Neural progenitor cell (in vitro differentiated cells): ENCODE results near the gene RGS10.

Experiments used
- CTCF ChIP-seq: fragments of 200-600 bp; sonication (generic); IDR thresholded peaks from 2 replicates; pipeline ENCODE4 v1.5.1; 2017; ENCODE audit warnings: antibody characterized with exemption, mild to moderate bottlenecking
- EZH2 ChIP-seq: fragments of 200-600 bp; sonication (generic); IDR thresholded peaks from 2 replicates; pipeline ENCODE4 v1.6.1; 2017; ENCODE audit warnings: antibody characterized with exemption, mild to moderate bottlenecking, moderate library complexity
- EZH2phosphoT487 ChIP-seq: fragments of 200-600 bp; sonication (generic); IDR thresholded peaks from 2 replicates; pipeline ENCODE4 v1.6.1; 2017; ENCODE audit warnings: antibody characterized with exemption

GRCh38 chr10:119479532-119479931, 63.0 kb downstream of the RGS10 start:
- no peak for TF ChIP-seq EZH2
- TF ChIP-seq CTCF = no peak
- TF ChIP-seq EZH2phosphoT487 = no peak
